T-helper 17 cell (primary cell): Measurements from ENCODE around the gene SPEG. TPM values are rescaled to one million over a fixed set of nuclear protein-coding genes. Genes with fewer than 3 reads are reported as not detected.
A peak's percentile ranks its signal among the peaks of the same experiment; 100 is the strongest.

Source experiments
- ATAC-seq: fragments of 150-1000 bp; cut with Tn5 transposase; 2 replicates; pipeline ENCODE4 v1.10.0; 2021; ENCODE audit warnings: mild to moderate bottlenecking, moderate library complexity
- DNase-seq, 3 donors: peaks; one replicate each; pipeline versions ENCODE4 v3.0.0 to v3.0.0-alpha.2; 2020 to 2021
- H3K9me3 ChIP-seq: one replicate; pipeline ENCODE4 v1.7.0; 2013; ENCODE audit warnings: low read length, mild to moderate bottlenecking; ENCODE audit not compliant: control insufficient read depth, poor library complexity, severe bottlenecking
- H3K27ac Mint-ChIP-seq: one replicate; pipeline ENCODE4 v1.8.0; 2022; ENCODE audit warnings: mild to moderate bottlenecking, moderate library complexity, mixed read lengths
- H3K27me3 Mint-ChIP-seq: one replicate; pipeline ENCODE4 v1.8.0; 2022; ENCODE audit warnings: mixed read lengths
- H3K36me3 Mint-ChIP-seq: one replicate; pipeline ENCODE4 v1.8.0; 2022; ENCODE audit warnings: low read depth, mixed read lengths
- H3K4me1 Mint-ChIP-seq: one replicate; pipeline ENCODE4 v1.8.0; 2022; ENCODE audit warnings: mild to moderate bottlenecking, mixed read lengths
- H3K4me3 Mint-ChIP-seq: one replicate; pipeline ENCODE4 v1.8.0; 2022; ENCODE audit warnings: mild to moderate bottlenecking, moderate library complexity, mixed read lengths
- total RNA-seq, 4 donors: library from RNA in 2 of 4; stranded (reverse) in 2 of 4; gene quantifications; one replicate each; pipeline ENCODE4 v1.2.3 and lab custom pipeline; 2022 to 2026

Gene SPEG
- total RNA-seq, 2 donors from 2014 or later = 7.3 to 8.4 TPM

DNA sequence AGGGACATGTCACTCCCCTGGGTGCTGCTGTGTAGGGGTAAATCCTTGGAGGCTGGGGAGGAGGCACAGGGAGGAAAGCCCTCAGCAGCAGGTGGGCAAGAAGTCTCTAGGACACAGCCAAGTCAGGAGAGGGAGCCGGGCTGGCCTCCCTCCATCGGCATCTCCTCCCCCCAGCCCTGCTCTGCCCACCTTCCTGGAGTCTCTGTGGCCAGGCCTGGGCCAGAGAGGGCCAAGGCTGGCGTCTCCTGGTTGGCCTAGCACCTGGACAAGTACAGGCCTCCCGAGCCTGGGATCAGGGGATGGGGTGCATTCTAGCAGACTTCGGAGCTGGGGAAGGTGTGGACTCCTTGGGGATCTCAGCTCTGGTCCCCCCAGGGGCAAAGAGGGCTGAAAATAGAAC is 1.8 kb downstream of the SPEG start:
- no peak for ATAC-seq
- DNase-seq = no peak
- Mint-ChIP-seq H3K36me3 (peaks cover 4% of the 10 kb centered on the region), H3K4me3 (no peak overlapping the region), H3K27ac (no peak overlapping the region), H3K27me3 (peaks cover 15% of the 10 kb centered on the region), H3K4me1 (peaks cover 12% of the 10 kb centered on the region)
- no peaks in the 10 kb centered on the region for H3K9me3 ChIP-seq

GRCh38 chr2:219437141-219437540 is 2.5 kb downstream of the SPEG start:
- Mint-ChIP-seq H3K36me3 (peaks cover 4% of the 10 kb centered on the region), H3K27ac (no peak overlapping the region), H3K4me3 (no peak overlapping the region), H3K4me1 (peaks cover 13% of the 10 kb centered on the region), H3K27me3 (peaks cover 13% of the 10 kb centered on the region)
- DNase-seq (no peak), ATAC-seq (no peak)
- H3K9me3 ChIP-seq = no peaks in the 10 kb centered on the region

GRCh38 chr2:219437690-219438206 is 3.1 kb downstream of the SPEG start:
- no peak overlapping the region for H3K27ac Mint-ChIP-seq
- peaks cover 4% of the 10 kb centered on the region for H3K36me3 Mint-ChIP-seq
- no peaks in the 10 kb centered on the region for H3K9me3 ChIP-seq
- DNase-seq = no peak
- H3K4me3 Mint-ChIP-seq = no peak overlapping the region
- peaks cover 13% of the 10 kb centered on the region for H3K27me3 Mint-ChIP-seq
- peaks cover 15% of the 10 kb centered on the region for H3K4me1 Mint-ChIP-seq
- no peak for ATAC-seq

GRCh38 chr2:219438453-219438852 is 3.8 kb downstream of the SPEG start:
- Mint-ChIP-seq H3K4me3 (no peak overlapping the region), H3K27me3 (peaks cover 13% of the 10 kb centered on the region), H3K36me3 (peaks cover 4% of the 10 kb centered on the region), H3K27ac (no peak overlapping the region), H3K4me1 (peaks cover 18% of the 10 kb centered on the region)
- DNase-seq = no peak
- no peaks in the 10 kb centered on the region for H3K9me3 ChIP-seq
- ATAC-seq = no peak

- Mint-ChIP-seq H3K4me1 (peaks cover 13% of the 10 kb centered on the region), H3K4me3 (no peak overlapping the region)
- ATAC-seq = no peak
Observed at GRCh38 chr2:219439506-219439905, 4.9 kb downstream of the SPEG start.

GRCh38 chr2:219440388-219441256 is 6.0 kb downstream of the SPEG start:
- no peaks in the 10 kb centered on the region for H3K9me3 ChIP-seq
- ATAC-seq (peak; percentile 20), DNase-seq (no peak)
- Mint-ChIP-seq H3K36me3 (no peaks in the 10 kb centered on the region), H3K27ac (no peak overlapping the region), H3K4me1 (peaks cover 13% of the 10 kb centered on the region), H3K4me3 (peak overlapping the region; percentile 89), H3K27me3 (peaks cover 5% of the 10 kb centered on the region)

More at GRCh38 chr2:219439506-219439905, 4.9 kb downstream of the SPEG start:
- DNase-seq = no peak
- no peaks in the 10 kb centered on the region for H3K9me3 ChIP-seq
- no peaks in the 10 kb centered on the region for H3K36me3 Mint-ChIP-seq
- no peak overlapping the region for H3K27ac Mint-ChIP-seq
- H3K27me3 Mint-ChIP-seq = peaks cover 5% of the 10 kb centered on the region

DNA sequence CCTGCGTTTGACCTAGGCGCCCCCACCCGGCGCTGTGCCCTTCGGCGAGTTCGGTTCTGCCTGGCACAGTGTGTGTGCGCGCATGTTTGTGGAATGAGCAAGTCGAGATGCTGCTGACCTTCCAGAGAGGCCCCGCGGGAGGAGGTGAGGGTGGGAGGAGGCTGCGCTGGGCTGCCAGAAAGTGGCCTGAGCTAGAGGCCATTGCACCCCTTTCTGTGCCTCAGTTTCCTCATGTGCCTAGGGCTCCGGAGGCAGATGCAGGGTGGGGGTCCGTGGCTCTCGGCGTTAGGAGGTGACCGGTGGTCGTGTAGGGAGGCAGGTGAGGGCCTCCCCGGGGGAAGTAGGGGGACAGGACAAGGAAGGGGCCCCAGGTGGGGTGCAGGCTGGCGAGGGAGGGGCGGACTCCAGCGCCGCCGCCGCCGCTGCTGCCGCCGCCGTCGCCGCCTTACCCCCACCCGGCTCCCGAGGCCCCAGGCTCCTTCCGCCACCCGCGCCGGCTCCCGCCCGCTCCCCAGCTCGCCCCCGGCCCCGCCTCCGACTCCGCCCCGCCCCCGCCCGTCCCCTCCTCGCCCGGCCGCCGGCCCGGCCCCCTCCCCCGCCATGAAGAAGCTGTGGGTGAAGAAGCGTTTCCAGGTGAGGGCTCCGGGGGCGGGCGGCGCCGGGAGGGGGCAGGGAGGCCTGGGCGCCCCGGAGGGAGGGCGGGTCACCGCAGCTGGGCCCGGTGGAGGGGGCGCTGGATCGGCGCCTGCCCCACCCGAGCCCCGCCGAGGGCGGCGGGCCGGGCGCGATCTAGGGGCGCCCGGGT is 7.0 kb downstream of the SPEG start:
- no peaks in the 10 kb centered on the region for H3K9me3 ChIP-seq
- peaks cover 5% of the 10 kb centered on the region for H3K27me3 Mint-ChIP-seq
- peak; percentile 77 for ATAC-seq
- no peaks in the 10 kb centered on the region for H3K36me3 Mint-ChIP-seq
- no peak overlapping the region for H3K27ac Mint-ChIP-seq
- peaks cover 13% of the 10 kb centered on the region for H3K4me1 Mint-ChIP-seq
- peak; percentile 19 to 55 (median 53) for DNase-seq
- H3K4me3 Mint-ChIP-seq = peak overlapping the region; percentile 89

GRCh38 chr2:219442256-219443015 is 7.8 kb downstream of the SPEG start:
- H3K27me3 Mint-ChIP-seq = peaks cover 5% of the 10 kb centered on the region
- H3K36me3 Mint-ChIP-seq = no peaks in the 10 kb centered on the region
- ATAC-seq (no peak), DNase-seq (no peak)
- no peaks in the 10 kb centered on the region for H3K9me3 ChIP-seq
- H3K4me1 Mint-ChIP-seq = peaks cover 13% of the 10 kb centered on the region
- H3K4me3 Mint-ChIP-seq = peak overlapping the region; percentile 89
- peak overlapping the region; percentile 60 for H3K27ac Mint-ChIP-seq

DNA sequence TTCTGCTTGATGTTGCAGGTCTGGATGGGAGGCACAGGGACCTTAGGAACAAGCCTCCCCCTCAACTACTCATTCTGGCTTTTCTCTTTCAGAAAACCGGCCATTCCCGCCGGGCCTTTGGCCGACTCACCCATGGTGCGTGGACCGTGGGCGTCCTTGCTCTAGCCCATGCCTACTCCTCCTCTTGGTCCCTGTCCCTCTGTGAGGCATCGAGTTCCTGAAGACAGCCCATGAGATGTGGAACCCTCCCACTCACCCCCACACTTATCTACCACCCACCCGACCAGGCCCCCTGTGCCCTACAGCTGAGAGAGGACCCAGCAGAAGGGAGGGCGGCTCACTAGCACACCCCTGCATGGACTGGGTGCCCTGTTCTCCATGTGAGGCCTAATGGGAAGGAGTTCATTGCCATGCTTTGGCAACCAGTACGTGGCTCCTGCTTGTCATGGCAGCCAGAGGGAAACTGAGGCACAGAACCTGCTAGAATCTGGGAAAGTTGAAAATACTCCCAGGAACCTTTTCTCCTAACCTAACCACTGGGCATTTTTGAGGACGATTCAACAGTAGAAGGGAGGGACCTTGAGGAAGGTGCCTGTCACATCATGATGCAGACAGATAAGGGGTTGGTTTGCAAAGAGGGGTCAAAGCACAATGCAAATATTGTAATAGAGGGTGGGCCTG is 8.5 kb downstream of the SPEG start:
- DNase-seq (no peak), ATAC-seq (no peak)
- Mint-ChIP-seq H3K4me1 (peaks cover 13% of the 10 kb centered on the region), H3K36me3 (no peaks in the 10 kb centered on the region), H3K27me3 (peaks cover 5% of the 10 kb centered on the region), H3K4me3 (peak overlapping the region; percentile 89), H3K27ac (peak overlapping the region; percentile 60)
- no peaks in the 10 kb centered on the region for H3K9me3 ChIP-seq

DNA sequence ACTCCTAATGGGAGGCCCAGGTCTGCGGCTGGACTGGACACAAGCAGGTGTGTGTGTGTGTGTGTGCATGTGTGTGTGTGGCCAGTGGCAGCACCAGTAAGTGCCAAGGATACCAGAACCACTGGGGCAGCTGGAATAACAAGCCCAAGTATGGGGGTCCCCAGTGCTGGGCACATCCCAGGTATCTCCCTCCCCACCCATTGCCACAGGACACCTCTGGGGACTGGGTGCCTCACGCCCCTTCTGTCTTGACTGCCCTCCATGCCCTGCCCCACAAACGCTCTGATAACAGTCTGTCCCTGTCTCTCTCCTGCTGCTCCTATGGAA is 9.0 kb downstream of the SPEG start:
- no peaks in the 10 kb centered on the region for H3K9me3 ChIP-seq
- no peak for DNase-seq
- no peaks in the 10 kb centered on the region for H3K36me3 Mint-ChIP-seq
- H3K27me3 Mint-ChIP-seq = peaks cover 5% of the 10 kb centered on the region
- H3K4me1 Mint-ChIP-seq = peaks cover 13% of the 10 kb centered on the region
- H3K27ac Mint-ChIP-seq = no peak overlapping the region
- ATAC-seq = no peak
- no peak overlapping the region for H3K4me3 Mint-ChIP-seq

GRCh38 chr2:219444566-219445091 is 10.0 kb downstream of the SPEG start:
- H3K4me3 Mint-ChIP-seq = no peak overlapping the region

DNA sequence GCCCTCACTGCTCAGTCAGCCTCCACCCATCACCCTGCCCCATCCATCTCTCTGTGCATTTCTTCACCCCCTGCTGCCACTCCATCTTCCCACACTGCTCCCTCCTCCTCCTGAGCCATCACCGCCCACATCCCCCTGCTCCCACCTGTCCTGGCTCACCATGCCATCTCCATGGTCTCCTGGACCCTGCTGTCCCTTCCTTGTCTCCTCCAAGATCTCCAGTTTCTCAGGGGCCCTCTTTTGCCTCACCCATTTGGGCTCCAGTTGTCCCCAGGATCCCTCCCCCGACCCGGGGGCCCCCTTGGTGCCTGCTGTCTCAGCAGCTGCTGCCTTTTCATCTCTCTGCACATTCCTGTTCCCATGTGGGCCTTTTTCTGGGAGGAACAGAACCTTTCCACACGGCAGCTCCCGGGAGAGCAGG is 10.6 kb downstream of the SPEG start:
- Mint-ChIP-seq H3K4me3 (no peak overlapping the region), H3K27ac (no peak overlapping the region), H3K27me3 (peaks cover 13% of the 10 kb centered on the region), H3K4me1 (peaks cover 13% of the 10 kb centered on the region), H3K36me3 (peaks cover 4% of the 10 kb centered on the region)
- no peak for DNase-seq
- ATAC-seq = no peak
- no peaks in the 10 kb centered on the region for H3K9me3 ChIP-seq

More at GRCh38 chr2:219444566-219445091, 10.0 kb downstream of the SPEG start:
- Mint-ChIP-seq H3K27me3 (peaks cover 7% of the 10 kb centered on the region), H3K4me1 (peaks cover 13% of the 10 kb centered on the region), H3K36me3 (no peaks in the 10 kb centered on the region), H3K27ac (no peak overlapping the region)
- DNase-seq = no peak
- H3K9me3 ChIP-seq = no peaks in the 10 kb centered on the region
- ATAC-seq = no peak
